Heart left ventricle (tissue), 16 donors: ENCODE measurements around the gene FBXO34. TPM values are rescaled to one million over a fixed set of nuclear protein-coding genes. Genes with fewer than 3 reads are reported as not detected.
A peak's percentile ranks its signal among the peaks of the same experiment; 100 is the strongest.

ENCODE experiments used
- ATAC-seq, 4 donors: fragments of 200-7000 bp; cut with Tn5 transposase; one replicate each; pipeline ENCODE4 v1.9.1; 2020 to 2022; ENCODE audit warnings: moderate library complexity in 4 of 4, mild to moderate bottlenecking in 3 of 4, moderate number of reproducible peaks in 1 of 4
- DNase-seq, 5 donors: peaks; one replicate each; pipeline ENCODE4 v3.0.0-alpha.2; 2020
- H3K27ac ChIP-seq, 12 donors: fragments of 200-600 bp; sonication (generic) in 4 of 12; one replicate each; pipeline versions ENCODE4 v1.5.0 to v1.8.0; 2016 to 2022; ENCODE audit warnings: mild to moderate bottlenecking in 2 of 12
- H3K27me3 ChIP-seq, 9 donors: fragments of 200-600 bp; sonication (generic) in 2 of 9; one replicate each; pipeline versions ENCODE4 v1.5.1 to v1.8.0; 2016 to 2022; ENCODE audit warnings: mild to moderate bottlenecking in 3 of 9
- H3K36me3 ChIP-seq, 9 donors: fragments of 200-600 bp; sonication (generic) in 2 of 9; one replicate each; pipeline versions ENCODE4 v1.5.0 to v1.8.0; 2018 to 2022; ENCODE audit warnings: mild to moderate bottlenecking in 2 of 9
- H3K4me1 ChIP-seq, 12 donors: fragments of 200-600 bp; sonication (generic) in 4 of 12; one replicate each; pipeline versions ENCODE4 v1.5.0 to v1.8.0; 2016 to 2022; ENCODE audit warnings: mild to moderate bottlenecking in 3 of 12
- H3K4me3 ChIP-seq, 12 donors: fragments of 200-600 bp; sonication (generic) in 4 of 12; one replicate each; pipeline versions ENCODE4 v1.5.0 to v1.8.0; 2017 to 2022; ENCODE audit warnings: mild to moderate bottlenecking in 9 of 12, moderate library complexity in 4 of 12
- H3K9me3 ChIP-seq, 12 donors: fragments of 200-600 bp; sonication (generic) in 4 of 12; one replicate each; pipeline versions ENCODE4 v1.5.0 to v1.8.0; 2016 to 2022; ENCODE audit warnings: mild to moderate bottlenecking in 1 of 12
- CTCF ChIP-seq, 12 donors: fragments of 200-600 bp; sonication (generic) in 4 of 12; IDR thresholded peaks; one replicate each; pipeline versions ENCODE4 v1.5.0 to v1.8.0; 2018 to 2022; ENCODE audit warnings: antibody characterized with exemption in 12 of 12, mild to moderate bottlenecking in 5 of 12
- POLR2A ChIP-seq, 2 donors: fragments of 450-650 bp; IDR thresholded peaks; one replicate each; pipeline ENCODE4 v1.6.1; 2017; ENCODE audit warnings: antibody characterized with exemption in 2 of 2, mild to moderate bottlenecking in 2 of 2, moderate library complexity in 2 of 2
- WGBS, 4 donors: extraction: QIAGEN DNeasy Blood & Tissue Kit in 2 of 4; methylation state at CpG; one replicate each; pipeline versions ENCODE4 v1.1.5 to v1.1.7; 2013 to 2018; 5-methylcytosine and 5-hydroxymethylcytosine counted together
- intact Hi-C, 10 donors: fragments of 100-400 bp; cut with DNase I; formaldehyde crosslinking; loops; one replicate each; pipeline versions ENCODE4 v1.11.1 to v1.14.2; 2022
- polyA plus RNA-seq, 2 donors: library from polyadenylated mRNA; stranded (reverse); fragments of 200-250 nt; gene quantifications; one replicate each; pipeline ENCODE4 v1.2.3, GENCODE V29; 2013
- total RNA-seq, 9 donors: library from RNA; depleted of rRNA in 2 of 9; stranded (reverse); fragments of >200 nt in 2 of 9; fragmentation: NEBNext Ultra II Directional in 3 of 9; extraction: Animal tissue kit (Norgen Biotek cat#: 25700) in 3 of 9; gene quantifications; one replicate each; pipeline versions ENCODE4 v1.1.0 to v1.2.4, GENCODE V29; 2016 to 2023
- donor health status: ischemic (EF 13 %, LVEDD 7.1; RV severe dilation, severe dysfunction).
- donor health status: healthy with polysubstance abuse.
- donor health status: DM: no; HTN: yes; CAD: no.
- donor health status: DM: no; HTN: no; CAD: no.
- donor health status: ischemic (EF 25% LVEDD 6.9; RV normal size, moderate dysfunction).
- donor health status: ischemic (EF 25% LVEDD 5.7; RV mildly dilated, moderate dysfunction).
- donor health status: healthy.
- donor health status: DM: yes; HTN: yes; CAD: no.
- donor health status: ischemic (EF 35%, LVEDD 5.7; RV mildly dilated, moderate dysfunction).
- donor health status: nonischemic (EF 11% LVEDD 7.7; RV severe dilation, severe dysfunction).
- donor health status: DM: yes; HTN: yes; CAD: no.
- donor health status: PGD.
- donor health status: ischemic (EF 29% LVEDD 5.4; RV normal size, mild dysfunction).
- donor health status: nonischemic (EF 23%, LVEDD 6.1; RV moderate dilation, normal function).

FBXO34 gene
- total and polyA plus RNA-seq, 11 donors = 8.0 to 33.4 (median 21.1) TPM

- ATAC-seq (no peak), DNase-seq (no peak)
- TF ChIP-seq CTCF (IDR thresholded peaks at IDR 0.05) = peak; percentile 33 to 66 (median 55)
- TF ChIP-seq POLR2A (IDR thresholded peaks at IDR 0.05) = no peak
- H3K36me3 ChIP-seq = no peaks in the 10 kb centered on the region
- H3K4me3 ChIP-seq = no peak overlapping the region
- no peak overlapping the region for H3K27ac ChIP-seq
- intact Hi-C loops = loop anchor here in 1 of 10 donors (10.0 kb wide), 1 partner anchor 179 kb away; no protein-coding TSS in a partner anchor
- no peaks in the 10 kb centered on the region for H3K9me3 ChIP-seq
- whole genome bisulfite sequencing, 4 donors = 74 to 87% (median 79%) methylated on average over 4 of the region's 4 CpGs
- H3K27me3 ChIP-seq = peaks cover 0 to 6% (median 0%) of the 10 kb centered on the region in 9 donors
- no peaks in the 10 kb centered on the region for H3K4me1 ChIP-seq
Measured at GRCh38 chr14:55245657-55246268, 25.5 kb upstream of the FBXO34 start.

GRCh38 chr14:55248411-55248810 is 22.8 kb upstream of the FBXO34 start:
- Histone ChIP-seq H3K4me1 (no peaks in the 10 kb centered on the region), H3K36me3 (no peaks in the 10 kb centered on the region), H3K27ac (no peak overlapping the region), H3K9me3 (no peaks in the 10 kb centered on the region), H3K27me3 (no peaks in the 10 kb centered on the region), H3K4me3 (no peak overlapping the region)
- WGBS, 4 donors = 92 to 99% (median 93%) methylated on average over 4 of the region's 4 CpGs
- no peak for DNase-seq
- intact Hi-C loops = loop anchor here in 1 of 10 donors (10.0 kb wide), 1 partner anchor 176 kb away; no protein-coding TSS in a partner anchor
- ATAC-seq = no peak
- TF ChIP-seq CTCF (IDR thresholded peaks at IDR 0.05) (no peak), POLR2A (IDR thresholded peaks at IDR 0.05) (no peak)

GRCh38 chr14:55249423-55249822 is 21.8 kb upstream of the FBXO34 start:
- Histone ChIP-seq H3K4me3 (no peak overlapping the region), H3K4me1 (no peaks in the 10 kb centered on the region), H3K27ac (no peak overlapping the region), H3K27me3 (no peaks in the 10 kb centered on the region), H3K9me3 (no peaks in the 10 kb centered on the region), H3K36me3 (no peaks in the 10 kb centered on the region)
- DNase-seq (no peak), ATAC-seq (peak in 1 of 4 donors; percentile 33)
- intact Hi-C loops = loop anchor here in 1 of 10 donors (10.0 kb wide), 1 partner anchor 175 kb away; no protein-coding TSS in a partner anchor
- TF ChIP-seq POLR2A (IDR thresholded peaks at IDR 0.05) (no peak), CTCF (IDR thresholded peaks at IDR 0.05) (no peak)
- 35 to 57% (median 42%) methylated on average over 1 to 4 of the region's 4 CpGs for WGBS, 4 donors

GRCh38 chr14:55253276-55253675 is 17.9 kb upstream of the FBXO34 start:
- no peak for TF ChIP-seq POLR2A (IDR thresholded peaks at IDR 0.05)
- TF ChIP-seq CTCF (IDR thresholded peaks at IDR 0.05) = no peak
- 89 to 95% (median 91%) methylated on average over 5 of the region's 5 CpGs for WGBS, 4 donors
- Histone ChIP-seq H3K27ac (no peak overlapping the region), H3K9me3 (no peaks in the 10 kb centered on the region), H3K4me3 (no peak overlapping the region), H3K36me3 (no peaks in the 10 kb centered on the region), H3K4me1 (peaks cover 0 to 4% (median 0%) of the 10 kb centered on the region in 12 donors), H3K27me3 (no peaks in the 10 kb centered on the region)
- intact Hi-C loops = no loop called here
- ATAC-seq (no peak), DNase-seq (no peak)
